HG03095 (cell line): ENCODE results near the gene MIEN1.
"Not testable (repeated sequence)": the region's sequence is repeated elsewhere in the genome, so short reads cannot be mapped to it uniquely, and the experiment has no call there.

Source experiments
- ATAC-seq: cut with Tn5 transposase; IDR thresholded peaks from one replicate; pipeline ENCODE4 v1.9.1; 2021; ENCODE audit warnings: moderate library complexity; ENCODE audit not compliant: unreplicated experiment

MIEN1 gene

GRCh38 chr17:39719563-39720355 is 10.6 kb downstream of the MIEN1 start:
- no peak for ATAC-seq

- ATAC-seq: no peak
Observed at GRCh38 chr17:39717660-39718059, 12.7 kb downstream of the MIEN1 start.

- no peak for ATAC-seq
Observed at GRCh38 chr17:39716879-39717536, 13.3 kb downstream of the MIEN1 start.

GRCh38 chr17:39716073-39716818 is 14.1 kb downstream of the MIEN1 start:
- ATAC-seq: no peak

GRCh38 chr17:39715375-39716072 is 14.8 kb downstream of the MIEN1 start:
- ATAC-seq: no peak

GRCh38 chr17:39714234-39714633 is 16.1 kb downstream of the MIEN1 start:
- no peak for ATAC-seq

- no peak for ATAC-seq
Observed at GRCh38 chr17:39711851-39712250, 18.5 kb downstream of the MIEN1 start.

GRCh38 chr17:39711071-39711470 is 19.3 kb downstream of the MIEN1 start:
- not testable (repeated sequence) for ATAC-seq

GRCh38 chr17:39709998-39710964 is 20.1 kb downstream of the MIEN1 start:
- ATAC-seq: no peak

GRCh38 chr17:39709319-39709997 is 20.9 kb downstream of the MIEN1 start:
- no peak for ATAC-seq

GRCh38 chr17:39706921-39707337 is 23.4 kb downstream of the MIEN1 start:
- no peak for ATAC-seq

GRCh38 chr17:39706383-39706782 is 23.9 kb downstream of the MIEN1 start:
- ATAC-seq: no peak

GRCh38 chr17:39705786-39706348 is 24.5 kb downstream of the MIEN1 start:
- ATAC-seq: no peak

GRCh38 chr17:39704821-39705551 is 25.3 kb downstream of the MIEN1 start:
- ATAC-seq: no peak

- ATAC-seq: no peak
Observed at GRCh38 chr17:39703913-39704312, 26.4 kb downstream of the MIEN1 start.

- ATAC-seq: no peak
Observed at GRCh38 chr17:39702901-39703893, 27.1 kb downstream of the MIEN1 start.

GRCh38 chr17:39701784-39702422 is 28.4 kb downstream of the MIEN1 start:
- ATAC-seq: no peak
